ENCODE measurements around the gene LGMN.

DNA sequence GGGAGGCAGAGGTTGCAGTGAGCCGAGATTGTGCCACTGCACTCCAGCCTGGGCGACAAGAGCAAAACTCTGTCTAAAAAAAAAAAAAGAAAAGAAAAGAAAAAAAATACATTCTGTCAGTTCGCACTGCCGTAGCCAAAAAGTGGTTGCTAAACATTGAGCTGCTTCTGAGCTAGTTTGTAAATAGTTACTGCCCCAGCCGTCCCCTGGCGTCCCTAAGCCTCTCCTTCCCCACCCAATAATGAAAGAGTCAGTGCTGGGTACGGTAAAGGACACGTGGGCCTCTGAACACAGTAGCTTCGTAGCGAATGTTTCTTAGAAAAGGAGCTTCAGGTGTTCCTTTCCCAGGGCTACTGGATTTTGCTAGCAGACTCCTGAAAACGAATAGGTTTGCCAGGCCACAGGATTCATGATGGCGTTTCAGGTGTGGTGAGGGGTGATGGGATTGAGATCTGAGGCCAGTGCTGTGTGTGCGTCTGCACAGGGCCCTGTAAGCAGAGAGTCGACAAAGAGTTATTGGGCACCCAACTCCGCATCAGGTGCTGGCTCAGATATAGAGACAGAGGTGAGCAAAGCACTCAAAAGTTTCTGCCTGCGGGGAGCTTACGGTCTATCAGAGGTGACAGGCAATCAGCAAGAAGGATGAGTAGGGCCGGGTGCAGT lies 94.1 kb downstream of the LGMN start:
- no peak for TF ChIP-seq EZH2phosphoT487 (IDR thresholded peaks at IDR 0.05; ENCODE audit: insufficient read depth, low read depth)
- no peak for TF ChIP-seq EZH2 (IDR thresholded peaks at IDR 0.05; ENCODE audit: insufficient read depth, poor library complexity, severe bottlenecking)

Measured in GM23248 (cell line).